ENCODE results near the gene ADGRG4.

Gene ADGRG4

GRCh38 chrX:136322064-136322463, 21.3 kb downstream of the ADGRG4 start:
- Mint-ChIP-seq H3K9me3 (no peaks in the 10 kb centered on the region), H3K36me3 (ENCODE audit: low read depth) (no peaks in the 10 kb centered on the region), H3K27ac (no peak overlapping the region), H3K4me1 (ENCODE audit: low read depth) (no peaks in the 10 kb centered on the region), H3K27me3 (no peaks in the 10 kb centered on the region), H3K4me3 (no peak overlapping the region)

- no peaks in the 10 kb centered on the region for H3K36me3 Mint-ChIP-seq (ENCODE audit: low read depth)
- no peak overlapping the region for H3K27ac Mint-ChIP-seq
- no peaks in the 10 kb centered on the region for H3K4me1 Mint-ChIP-seq (ENCODE audit: low read depth)
- no peak overlapping the region for H3K4me3 Mint-ChIP-seq
- H3K27me3 Mint-ChIP-seq: no peaks in the 10 kb centered on the region
- no peaks in the 10 kb centered on the region for H3K9me3 Mint-ChIP-seq
These were observed 24.6 kb downstream of the ADGRG4 start for GRCh38 chrX:136325377-136325776.

- Mint-ChIP-seq H3K9me3 (no peaks in the 10 kb centered on the region), H3K36me3 (ENCODE audit: low read depth) (no peaks in the 10 kb centered on the region), H3K27me3 (no peaks in the 10 kb centered on the region), H3K4me3 (no peak overlapping the region), H3K27ac (no peak overlapping the region), H3K4me1 (ENCODE audit: low read depth) (no peaks in the 10 kb centered on the region)
These were observed 28.2 kb downstream of the ADGRG4 start for GRCh38 chrX:136328933-136329332.

GRCh38 chrX:136336623-136337022, 35.9 kb downstream of the ADGRG4 start:
- no peak overlapping the region for H3K27ac Mint-ChIP-seq
- no peak overlapping the region for H3K4me3 Mint-ChIP-seq
- no peaks in the 10 kb centered on the region for H3K36me3 Mint-ChIP-seq (ENCODE audit: low read depth)
- peaks cover 4% of the 10 kb centered on the region for H3K27me3 Mint-ChIP-seq
- H3K4me1 Mint-ChIP-seq (ENCODE audit: low read depth): no peaks in the 10 kb centered on the region
- peaks cover 4% of the 10 kb centered on the region for H3K9me3 Mint-ChIP-seq

- no peak overlapping the region for H3K4me3 Mint-ChIP-seq
- peaks cover 4% of the 10 kb centered on the region for H3K9me3 Mint-ChIP-seq
- H3K27me3 Mint-ChIP-seq: peaks cover 7% of the 10 kb centered on the region
- no peak overlapping the region for H3K27ac Mint-ChIP-seq
- no peaks in the 10 kb centered on the region for H3K36me3 Mint-ChIP-seq (ENCODE audit: low read depth)
- H3K4me1 Mint-ChIP-seq (ENCODE audit: low read depth): no peaks in the 10 kb centered on the region
These were observed 38.9 kb downstream of the ADGRG4 start for GRCh38 chrX:136339702-136340101.

GRCh38 chrX:136344320-136344719, 43.6 kb downstream of the ADGRG4 start:
- no peak overlapping the region for H3K27ac Mint-ChIP-seq
- no peaks in the 10 kb centered on the region for H3K36me3 Mint-ChIP-seq (ENCODE audit: low read depth)
- H3K4me1 Mint-ChIP-seq (ENCODE audit: low read depth): no peaks in the 10 kb centered on the region

DNA sequence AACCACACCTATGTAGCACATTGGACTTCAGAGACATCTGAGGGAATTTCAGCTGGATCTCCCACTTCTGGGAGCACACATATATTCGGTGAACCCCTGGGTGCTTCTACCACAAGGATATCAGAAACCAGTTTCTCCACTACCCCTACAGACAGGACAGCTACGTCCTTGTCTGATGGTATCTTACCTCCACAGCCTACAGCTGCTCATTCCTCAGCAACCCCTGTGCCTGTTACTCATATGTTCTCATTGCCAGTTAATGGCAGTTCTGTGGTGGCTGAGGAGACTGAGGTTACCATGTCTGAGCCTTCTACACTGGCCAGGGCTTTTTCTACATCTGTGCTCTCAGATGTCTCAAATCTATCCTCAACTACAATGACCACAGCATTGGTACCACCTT, 45.7 kb downstream of the ADGRG4 start:
- H3K4me3 Mint-ChIP-seq: no peak overlapping the region
- no peaks in the 10 kb centered on the region for H3K4me1 Mint-ChIP-seq (ENCODE audit: low read depth)
- no peaks in the 10 kb centered on the region for H3K36me3 Mint-ChIP-seq (ENCODE audit: low read depth)
- no peak overlapping the region for H3K27ac Mint-ChIP-seq
- no peaks in the 10 kb centered on the region for H3K9me3 Mint-ChIP-seq
- peaks cover 6% of the 10 kb centered on the region for H3K27me3 Mint-ChIP-seq

More at GRCh38 chrX:136344320-136344719, 43.6 kb downstream of the ADGRG4 start:
- Mint-ChIP-seq H3K9me3 (no peaks in the 10 kb centered on the region), H3K27me3 (peaks cover 9% of the 10 kb centered on the region), H3K4me3 (no peak overlapping the region)

DNA sequence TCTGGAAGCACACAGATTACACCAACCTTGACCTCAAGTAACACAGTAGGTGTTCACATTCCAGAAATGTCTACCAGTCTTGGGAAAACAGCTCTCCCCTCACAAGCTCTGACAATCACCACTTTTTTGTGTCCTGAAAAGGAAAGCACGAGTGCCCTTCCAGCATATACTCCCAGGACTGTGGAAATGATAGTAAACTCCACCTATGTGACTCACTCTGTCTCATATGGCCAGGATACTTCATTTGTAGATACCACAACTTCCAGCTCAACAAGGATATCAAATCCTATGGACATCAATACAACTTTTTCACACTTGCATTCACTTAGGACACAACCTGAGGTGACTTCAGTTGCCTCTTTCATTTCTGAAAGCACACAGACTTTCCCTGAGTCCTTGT, 46.9 kb downstream of the ADGRG4 start:
- Mint-ChIP-seq H3K4me3 (no peak overlapping the region), H3K9me3 (no peaks in the 10 kb centered on the region), H3K27ac (no peak overlapping the region), H3K27me3 (peaks cover 6% of the 10 kb centered on the region), H3K4me1 (ENCODE audit: low read depth) (no peaks in the 10 kb centered on the region), H3K36me3 (ENCODE audit: low read depth) (no peaks in the 10 kb centered on the region)

GRCh38 chrX:136353526-136354093, 52.8 kb downstream of the ADGRG4 start:
- Mint-ChIP-seq H3K27ac (no peak overlapping the region), H3K4me3 (no peak overlapping the region), H3K27me3 (no peaks in the 10 kb centered on the region), H3K4me1 (ENCODE audit: low read depth) (peaks cover 2% of the 10 kb centered on the region), H3K36me3 (ENCODE audit: low read depth) (no peaks in the 10 kb centered on the region), H3K9me3 (no peaks in the 10 kb centered on the region)

DNA sequence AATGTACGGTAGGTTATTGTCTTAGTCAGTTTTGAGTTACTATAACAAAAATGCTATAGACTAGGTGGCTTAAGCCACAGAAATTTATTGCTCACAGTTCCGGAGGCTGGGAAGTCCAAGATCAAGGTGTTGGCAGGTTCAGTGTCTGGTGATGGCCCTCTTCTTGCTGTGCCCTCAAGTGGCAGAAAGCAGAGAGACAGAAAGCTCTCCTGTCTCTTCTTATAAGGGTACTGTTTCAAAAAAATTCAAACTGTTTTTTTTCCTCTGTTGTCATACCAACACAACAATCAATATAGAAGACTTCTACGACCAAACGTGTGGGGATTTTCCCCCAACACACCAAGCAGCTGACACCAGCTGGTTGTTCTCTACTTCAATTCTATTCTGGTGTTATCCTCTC, 53.4 kb downstream of the ADGRG4 start:
- Mint-ChIP-seq H3K27ac (no peak overlapping the region), H3K27me3 (no peaks in the 10 kb centered on the region), H3K4me1 (ENCODE audit: low read depth) (peaks cover 2% of the 10 kb centered on the region), H3K36me3 (ENCODE audit: low read depth) (no peaks in the 10 kb centered on the region), H3K9me3 (no peaks in the 10 kb centered on the region), H3K4me3 (no peak overlapping the region)

DNA sequence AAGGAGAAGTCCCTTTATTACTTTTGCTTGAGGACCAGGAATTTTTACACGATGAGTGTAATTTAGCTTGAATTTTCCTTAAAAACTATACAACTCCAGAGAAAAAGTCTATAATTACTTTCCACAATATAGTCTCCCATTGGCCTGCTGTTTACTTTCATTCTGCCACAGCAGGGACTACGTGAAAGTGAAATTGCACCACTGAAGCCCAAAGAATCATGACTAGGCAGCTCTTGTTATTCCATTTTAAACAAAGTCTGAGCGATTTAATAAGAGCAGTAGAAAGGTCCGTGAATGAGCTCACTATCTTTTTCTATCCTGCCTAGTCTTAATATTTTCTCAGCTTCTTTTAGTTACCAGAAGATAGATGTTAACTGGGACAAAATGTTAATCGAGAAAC, 68.6 kb downstream of the ADGRG4 start:
- Mint-ChIP-seq H3K36me3 (ENCODE audit: low read depth) (no peaks in the 10 kb centered on the region), H3K9me3 (no peaks in the 10 kb centered on the region), H3K27me3 (peaks cover 4% of the 10 kb centered on the region), H3K27ac (no peak overlapping the region), H3K4me3 (no peak overlapping the region), H3K4me1 (ENCODE audit: low read depth) (no peaks in the 10 kb centered on the region)

- H3K36me3 Mint-ChIP-seq (ENCODE audit: low read depth): no peaks in the 10 kb centered on the region
- no peaks in the 10 kb centered on the region for H3K9me3 Mint-ChIP-seq
- H3K27ac Mint-ChIP-seq: no peak overlapping the region
- H3K27me3 Mint-ChIP-seq: peaks cover 4% of the 10 kb centered on the region
- no peaks in the 10 kb centered on the region for H3K4me1 Mint-ChIP-seq (ENCODE audit: low read depth)
- H3K4me3 Mint-ChIP-seq: no peak overlapping the region
These were observed 76.0 kb downstream of the ADGRG4 start for GRCh38 chrX:136376713-136377112.

DNA sequence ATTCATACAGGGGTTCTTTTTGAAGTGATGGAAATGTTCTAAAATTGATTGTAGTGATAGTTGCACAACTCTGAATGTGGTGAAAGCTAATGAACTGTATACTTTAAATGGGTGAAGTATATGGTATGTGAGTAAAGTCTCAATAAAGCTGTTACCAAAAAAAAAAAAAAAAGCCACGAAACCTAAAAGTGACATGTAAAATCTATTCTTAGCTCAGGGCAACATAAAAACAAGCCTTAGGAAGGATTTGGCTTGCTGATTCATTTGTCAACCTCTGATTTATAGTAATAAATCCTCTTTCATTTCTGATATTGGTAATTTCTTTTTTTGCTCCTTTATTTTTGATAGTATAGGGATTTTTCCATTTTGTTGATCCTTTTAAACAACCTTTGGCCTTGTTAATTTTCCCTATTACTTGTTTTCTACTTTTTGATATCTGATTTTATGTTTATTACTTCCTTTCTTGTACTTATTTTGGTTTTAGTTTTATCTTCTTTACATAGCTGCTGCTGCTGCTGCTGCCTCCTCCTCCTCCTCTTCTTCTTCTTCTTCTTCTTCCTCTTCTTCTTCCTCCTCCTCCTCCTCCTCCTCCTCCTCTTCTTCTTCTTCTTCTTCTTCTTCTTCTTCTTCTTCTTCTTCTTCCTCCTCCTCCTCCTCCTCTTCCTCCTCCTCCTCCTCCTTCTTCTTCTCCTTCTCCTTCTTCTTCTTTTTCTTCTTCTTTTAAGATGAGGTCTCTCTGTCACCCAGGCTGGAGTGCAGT, 79.4 kb downstream of the ADGRG4 start:
- Mint-ChIP-seq H3K36me3 (ENCODE audit: low read depth) (no peaks in the 10 kb centered on the region), H3K4me1 (ENCODE audit: low read depth) (no peaks in the 10 kb centered on the region), H3K27ac (no peak overlapping the region), H3K4me3 (no peak overlapping the region), H3K27me3 (peaks cover 5% of the 10 kb centered on the region), H3K9me3 (no peaks in the 10 kb centered on the region)

- H3K4me1 Mint-ChIP-seq (ENCODE audit: low read depth): no peaks in the 10 kb centered on the region
- peaks cover 19% of the 10 kb centered on the region for H3K27me3 Mint-ChIP-seq
- no peak overlapping the region for H3K27ac Mint-ChIP-seq
- no peak overlapping the region for H3K4me3 Mint-ChIP-seq
- H3K36me3 Mint-ChIP-seq (ENCODE audit: low read depth): no peaks in the 10 kb centered on the region
- H3K9me3 Mint-ChIP-seq: no peaks in the 10 kb centered on the region
These were observed 85.4 kb downstream of the ADGRG4 start for GRCh38 chrX:136386173-136386572.

DNA sequence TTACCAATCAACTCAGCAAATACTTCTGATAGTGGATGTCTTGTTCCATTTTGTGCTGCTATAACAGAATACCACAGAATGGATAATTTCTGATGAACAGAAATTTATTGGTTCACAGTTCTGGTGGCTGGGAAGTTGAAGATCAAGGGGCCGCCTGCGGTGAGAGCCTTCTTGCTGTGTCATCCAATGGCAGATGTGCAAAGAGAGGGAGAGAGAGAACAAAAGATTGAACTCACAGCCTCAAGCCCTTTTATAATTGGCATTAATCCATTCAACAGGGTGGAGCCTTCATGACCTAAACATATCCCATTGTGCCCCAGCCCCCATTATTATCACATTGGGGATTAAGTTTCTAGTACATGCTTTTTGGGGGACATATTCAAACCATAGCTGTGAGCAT, 86.1 kb downstream of the ADGRG4 start:
- H3K27ac Mint-ChIP-seq: no peak overlapping the region
- H3K4me3 Mint-ChIP-seq: no peak overlapping the region
- no peaks in the 10 kb centered on the region for H3K4me1 Mint-ChIP-seq (ENCODE audit: low read depth)
- no peaks in the 10 kb centered on the region for H3K9me3 Mint-ChIP-seq
- H3K27me3 Mint-ChIP-seq: peaks cover 19% of the 10 kb centered on the region
- no peaks in the 10 kb centered on the region for H3K36me3 Mint-ChIP-seq (ENCODE audit: low read depth)

- Mint-ChIP-seq H3K4me3 (no peak overlapping the region), H3K4me1 (ENCODE audit: low read depth) (no peaks in the 10 kb centered on the region), H3K36me3 (ENCODE audit: low read depth) (no peaks in the 10 kb centered on the region), H3K27ac (no peak overlapping the region), H3K27me3 (peaks cover 19% of the 10 kb centered on the region), H3K9me3 (no peaks in the 10 kb centered on the region)
These were observed 87.3 kb downstream of the ADGRG4 start for GRCh38 chrX:136387951-136388502.
